Retina (tissue), 1 donor: ENCODE data around the gene ATP2B1.

Experiments used
- DNase-seq: peaks from one replicate; pipeline ENCODE4 v3.0.0-alpha.2; 2016

ATP2B1 gene

GRCh38 chr12:89650239-89650638, 58.4 kb downstream of the ATP2B1 start:
- no peak for DNase-seq

- no peak for DNase-seq
These were observed 58.8 kb downstream of the ATP2B1 start for GRCh38 chr12:89649820-89650219.

- DNase-seq = no peak
These were observed 59.5 kb downstream of the ATP2B1 start for GRCh38 chr12:89649139-89649538.

GRCh38 chr12:89648211-89648930, 60.3 kb downstream of the ATP2B1 start:
- DNase-seq = no peak

GRCh38 chr12:89645434-89645833, 63.2 kb downstream of the ATP2B1 start:
- no peak for DNase-seq

- DNase-seq = no peak
These were observed 65.7 kb downstream of the ATP2B1 start for GRCh38 chr12:89642959-89643358.

GRCh38 chr12:89636776-89637160, 71.9 kb downstream of the ATP2B1 start:
- no peak for DNase-seq

GRCh38 chr12:89636052-89636775, 72.4 kb downstream of the ATP2B1 start:
- no peak for DNase-seq

- no peak for DNase-seq
These were observed 74.1 kb downstream of the ATP2B1 start for GRCh38 chr12:89634508-89634907.

- DNase-seq = no peak
These were observed 75.9 kb downstream of the ATP2B1 start for GRCh38 chr12:89632778-89633177.

GRCh38 chr12:89622115-89622514, 86.5 kb downstream of the ATP2B1 start:
- no peak for DNase-seq

- DNase-seq = no peak
These were observed 87.1 kb downstream of the ATP2B1 start for GRCh38 chr12:89621521-89621920.

GRCh38 chr12:89619764-89620163, 88.9 kb downstream of the ATP2B1 start:
- no peak for DNase-seq

- DNase-seq = no peak
These were observed 90.3 kb downstream of the ATP2B1 start for GRCh38 chr12:89618113-89618862.

- no peak for DNase-seq
These were observed 98.3 kb downstream of the ATP2B1 start for GRCh38 chr12:89610366-89610765.

GRCh38 chr12:89603678-89604077, 105.0 kb downstream of the ATP2B1 start:
- DNase-seq = no peak

- DNase-seq = no peak
These were observed 110.9 kb downstream of the ATP2B1 start for GRCh38 chr12:89597770-89598169.

- no peak for DNase-seq
These were observed 111.4 kb downstream of the ATP2B1 start for GRCh38 chr12:89597210-89597609.

GRCh38 chr12:89593873-89594272, 114.8 kb downstream of the ATP2B1 start:
- no peak for DNase-seq

GRCh38 chr12:89593233-89593632, 115.4 kb downstream of the ATP2B1 start:
- no peak for DNase-seq

GRCh38 chr12:89589753-89590152, 118.9 kb downstream of the ATP2B1 start:
- no peak for DNase-seq

GRCh38 chr12:89578499-89578898, 130.1 kb downstream of the ATP2B1 start:
- no peak for DNase-seq

- DNase-seq = no peak
These were observed 131.9 kb downstream of the ATP2B1 start for GRCh38 chr12:89576572-89577220.
